Nephron progenitor cell (in vitro differentiated cells): ENCODE data around the gene RUNX2.

Source experiments
- DNase-seq: peaks from one replicate; pipeline ENCODE4 v3.0.0; 2021
- H3K27ac Mint-ChIP-seq: 2 replicates; pipeline ENCODE4 v1.8.0; 2021; ENCODE audit warnings: mild to moderate bottlenecking, moderate library complexity, mixed read lengths
- H3K27me3 Mint-ChIP-seq: 2 replicates; pipeline ENCODE4 v1.8.0; 2021; ENCODE audit warnings: mild to moderate bottlenecking, low read depth, mixed read lengths; ENCODE audit not compliant: poor library complexity
- H3K36me3 Mint-ChIP-seq: 2 replicates; pipeline ENCODE4 v1.8.0; 2021; ENCODE audit warnings: low read depth, mixed read lengths
- H3K4me1 Mint-ChIP-seq: 2 replicates; pipeline ENCODE4 v1.8.0; 2021; ENCODE audit warnings: mixed read lengths
- H3K4me3 Mint-ChIP-seq: 2 replicates; pipeline ENCODE4 v1.8.0; 2021; ENCODE audit warnings: mild to moderate bottlenecking, moderate library complexity, mixed read lengths
- H3K9me3 Mint-ChIP-seq: 2 replicates; pipeline ENCODE4 v1.8.0; 2021; ENCODE audit warnings: mild to moderate bottlenecking, moderate library complexity, mixed read lengths
- CTCF ChIP-seq: fragments of 200-600 bp; sonication (generic); IDR thresholded peaks from 2 replicates; pipeline ENCODE4 v1.5.0; 2021; ENCODE audit warnings: antibody characterized with exemption

RUNX2 gene

GRCh38 chr6:45686841-45687569 is 358.9 kb downstream of the RUNX2 start:
- no peak for TF ChIP-seq CTCF
- H3K9me3 Mint-ChIP-seq = peaks cover 13% of the 10 kb centered on the region
- no peak overlapping the region for H3K27ac Mint-ChIP-seq
- no peaks in the 10 kb centered on the region for H3K4me1 Mint-ChIP-seq
- H3K4me3 Mint-ChIP-seq = no peak overlapping the region
- H3K27me3 Mint-ChIP-seq = no peaks in the 10 kb centered on the region
- no peak for DNase-seq
- peaks cover 3% of the 10 kb centered on the region for H3K36me3 Mint-ChIP-seq

- H3K4me1 Mint-ChIP-seq = no peaks in the 10 kb centered on the region
- no peak overlapping the region for H3K4me3 Mint-ChIP-seq
- no peaks in the 10 kb centered on the region for H3K36me3 Mint-ChIP-seq
- peaks cover 8% of the 10 kb centered on the region for H3K9me3 Mint-ChIP-seq
- DNase-seq = no peak
- no peak for TF ChIP-seq CTCF
- H3K27me3 Mint-ChIP-seq = no peaks in the 10 kb centered on the region
- no peak overlapping the region for H3K27ac Mint-ChIP-seq
These were observed 359.4 kb downstream of the RUNX2 start for GRCh38 chr6:45687570-45687969.

- Mint-ChIP-seq H3K4me1 (no peaks in the 10 kb centered on the region), H3K9me3 (peaks cover 2% of the 10 kb centered on the region), H3K27ac (no peak overlapping the region), H3K36me3 (no peaks in the 10 kb centered on the region), H3K4me3 (no peak overlapping the region), H3K27me3 (no peaks in the 10 kb centered on the region)
- TF ChIP-seq CTCF = no peak
- DNase-seq = no peak
These were observed 360.1 kb downstream of the RUNX2 start for GRCh38 chr6:45688180-45688579.

GRCh38 chr6:45689926-45690615 is 361.9 kb downstream of the RUNX2 start:
- H3K27ac Mint-ChIP-seq = no peak overlapping the region
- H3K9me3 Mint-ChIP-seq = peaks cover 6% of the 10 kb centered on the region
- no peaks in the 10 kb centered on the region for H3K4me1 Mint-ChIP-seq
- no peak for DNase-seq
- no peaks in the 10 kb centered on the region for H3K36me3 Mint-ChIP-seq
- no peak for TF ChIP-seq CTCF
- H3K4me3 Mint-ChIP-seq = no peak overlapping the region
- no peaks in the 10 kb centered on the region for H3K27me3 Mint-ChIP-seq

- Mint-ChIP-seq H3K4me3 (no peak overlapping the region), H3K27ac (no peak overlapping the region), H3K36me3 (no peaks in the 10 kb centered on the region), H3K27me3 (no peaks in the 10 kb centered on the region), H3K9me3 (peaks cover 6% of the 10 kb centered on the region), H3K4me1 (no peaks in the 10 kb centered on the region)
- TF ChIP-seq CTCF = no peak
- DNase-seq = no peak
These were observed 362.7 kb downstream of the RUNX2 start for GRCh38 chr6:45690846-45691245.

GRCh38 chr6:45691426-45691825 is 363.3 kb downstream of the RUNX2 start:
- no peaks in the 10 kb centered on the region for H3K27me3 Mint-ChIP-seq
- no peaks in the 10 kb centered on the region for H3K36me3 Mint-ChIP-seq
- no peak for TF ChIP-seq CTCF
- H3K4me3 Mint-ChIP-seq = no peak overlapping the region
- H3K4me1 Mint-ChIP-seq = no peaks in the 10 kb centered on the region
- no peak overlapping the region for H3K27ac Mint-ChIP-seq
- peaks cover 6% of the 10 kb centered on the region for H3K9me3 Mint-ChIP-seq
- DNase-seq = no peak
